ENCODE data around the gene UMOD. TPM values are rescaled to one million over a fixed set of nuclear protein-coding genes. Genes with fewer than 3 reads are reported as not detected.

The UMOD gene
- total and polyA plus RNA-seq, 9 of the 15 experiments (the other 6 are each of a cell fraction or from before 2014, with no cell fraction given): not detected

- WGBS (ENCODE audit: insufficient coverage, low coverage, missing lambda C conversion rate): 0% methylated on average over 2 of the region's 2 CpGs
- H3K4me3 ChIP-seq: no peak overlapping the region
- no peaks in the 10 kb centered on the region for H3K9me3 ChIP-seq (replicated peaks; ENCODE audit: control insufficient read depth, insufficient read depth, low read depth, low read length)
- BruUV-seq (replicated peaks): no TSS peak
- in situ Hi-C loops (cut with MboI) (no loop called here), intact Hi-C loops (cut with micrococcal nuclease) (no loop called here)
- H4K20me1 ChIP-seq (replicated peaks; ENCODE audit: control insufficient read depth, insufficient read depth, low read length): peaks cover 4% of the 10 kb centered on the region; the same call in 1 of the 2 replicates
- no peak for FAIRE-seq
- TF ChIP-seq, protein P1, sequence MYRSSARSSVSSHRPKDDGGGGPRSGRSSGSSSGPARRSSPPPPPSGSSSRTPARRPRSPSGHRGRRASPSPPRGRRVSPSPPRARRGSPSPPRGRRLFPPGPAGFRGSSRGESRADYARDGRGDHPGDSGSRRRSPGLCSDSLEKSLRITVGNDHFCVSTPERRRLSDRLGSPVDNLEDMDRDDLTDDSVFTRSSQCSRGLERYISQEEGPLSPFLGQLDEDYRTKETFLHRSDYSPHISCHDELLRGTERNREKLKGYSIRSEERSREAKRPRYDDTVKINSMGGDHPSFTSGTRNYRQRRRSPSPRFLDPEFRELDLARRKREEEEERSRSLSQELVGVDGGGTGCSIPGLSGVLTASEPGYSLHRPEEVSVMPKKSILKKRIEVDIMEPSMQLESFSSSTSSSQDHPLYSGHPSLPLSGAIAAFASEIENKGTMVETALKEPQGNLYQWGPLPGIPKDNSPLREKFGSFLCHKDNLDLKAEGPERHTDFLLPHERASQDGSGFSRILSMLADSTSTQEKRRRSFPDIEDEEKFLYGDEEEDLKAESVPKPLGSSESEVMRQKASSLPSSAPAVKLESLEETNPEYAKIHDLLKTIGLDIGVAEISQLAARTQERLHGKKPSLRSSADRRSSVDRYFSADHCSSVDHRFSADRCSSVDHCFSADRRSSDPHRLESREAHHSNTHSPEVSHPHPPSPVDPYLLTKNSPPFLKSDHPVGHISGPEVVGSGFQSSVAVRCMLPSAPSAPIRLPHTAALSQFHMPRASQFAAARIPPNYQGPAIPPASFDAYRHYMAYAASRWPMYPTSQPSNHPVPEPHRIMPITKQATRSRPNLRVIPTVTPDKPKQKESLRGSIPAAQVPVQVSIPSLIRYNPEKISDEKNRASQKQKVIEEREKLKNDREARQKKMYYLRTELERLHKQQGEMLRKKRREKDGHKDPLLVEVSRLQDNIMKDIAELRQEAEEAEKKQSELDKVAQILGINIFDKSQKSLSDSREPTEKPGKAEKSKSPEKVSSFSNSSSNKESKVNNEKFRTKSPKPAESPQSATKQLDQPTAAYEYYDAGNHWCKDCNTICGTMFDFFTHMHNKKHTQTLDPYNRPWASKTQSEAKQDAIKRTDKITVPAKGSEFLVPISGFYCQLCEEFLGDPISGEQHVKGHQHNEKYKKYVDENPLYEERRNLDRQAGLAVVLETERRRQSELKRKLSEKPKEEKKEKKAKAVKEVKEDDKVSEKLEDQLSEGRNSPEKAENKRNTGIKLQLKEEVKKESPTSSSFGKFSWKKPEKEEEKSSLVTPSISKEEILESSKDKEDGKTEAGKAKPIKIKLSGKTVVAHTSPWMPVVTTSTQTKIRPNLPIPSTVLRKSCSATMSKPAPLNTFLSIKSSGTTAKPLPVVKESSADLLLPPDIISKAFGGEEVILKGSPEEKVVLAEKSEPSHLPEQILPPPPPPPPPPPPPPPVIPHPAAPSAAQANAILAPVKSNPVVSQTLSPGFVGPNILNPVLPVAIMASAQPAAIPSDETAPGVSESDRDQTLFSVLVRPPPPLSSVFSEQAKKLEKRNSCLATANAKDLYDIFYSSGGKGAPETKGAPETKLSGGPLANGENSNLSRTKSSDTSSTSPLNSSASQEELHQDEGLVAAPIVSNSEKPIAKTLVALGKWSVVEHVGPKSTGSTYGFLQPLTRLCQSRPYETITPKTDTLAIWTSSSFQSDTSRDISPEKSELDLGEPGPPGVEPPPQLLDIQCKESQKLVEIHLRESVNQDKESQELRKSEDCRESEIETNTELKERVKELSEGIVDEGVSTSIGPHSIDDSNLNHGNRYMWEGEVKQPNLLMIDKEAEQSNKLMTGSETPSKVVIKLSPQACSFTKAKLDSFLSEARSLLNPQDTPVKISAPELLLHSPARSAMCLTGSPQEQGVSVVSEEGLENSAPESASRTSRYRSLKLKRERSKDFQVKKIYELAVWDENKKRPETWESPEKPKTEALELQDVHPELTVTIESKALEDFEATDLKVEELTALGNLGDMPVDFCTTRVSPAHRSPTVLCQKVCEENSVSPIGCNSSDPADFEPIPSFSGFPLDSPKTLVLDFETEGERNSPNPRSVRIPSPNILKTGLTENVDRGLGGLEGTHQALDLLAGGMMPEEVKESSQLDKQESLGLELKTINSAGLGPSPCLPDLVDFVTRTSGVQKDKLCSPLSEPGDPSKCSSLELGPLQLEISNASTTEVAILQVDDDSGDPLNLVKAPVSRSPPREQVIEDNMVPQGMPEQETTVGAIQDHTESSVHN (IDR thresholded peaks at IDR 0.05; ENCODE audit: borderline replicate concordance in 1 of 2, low read depth in 1 of 2): no peak
- ChIA-PET CTCF (ENCODE audit: low intra/inter-chr PET ratio) (no interaction called here), POLR2A (no interaction called here)
- H2AFZ ChIP-seq (ENCODE audit: low read depth, low read length): no peak overlapping the region
- no peak for DNase-seq (ENCODE audit: extremely low read depth in 1 of 4, low spot score in 3 of 4)
- H3K36me3 ChIP-seq (ENCODE audit: control insufficient read depth, insufficient read depth, low read length): no peaks in the 10 kb centered on the region
- no peaks in the 10 kb centered on the region for H3K9me1 ChIP-seq (ENCODE audit: control insufficient read depth, insufficient read depth, low read length)
- H3K79me2 ChIP-seq (ENCODE audit: control insufficient read depth, insufficient read depth, low read length): no peaks in the 10 kb centered on the region
- H3K27ac ChIP-seq (ENCODE audit: extremely low read depth, low read depth, low read length): no peak overlapping the region
- no peaks in the 10 kb centered on the region for H3K4me1 ChIP-seq (replicated peaks in 1 of 2; ENCODE audit: control insufficient read depth in 2 of 2, insufficient read depth in 2 of 2, low read length in 2 of 2)
- no peak overlapping the region for H3K4me2 ChIP-seq (ENCODE audit: insufficient read depth, low read length)
- no peak overlapping the region for H3K9ac ChIP-seq (ENCODE audit: insufficient read depth in 1 of 2, low read depth in 2 of 2, low read length in 2 of 2)
- H3K27me3 ChIP-seq (ENCODE audit: control insufficient read depth in 2 of 2, insufficient read depth in 2 of 2, low read length in 2 of 2): peaks cover 0 to 15% of the 10 kb centered on the region in 2 experiments; a peak in 3 of 5 replicates
- ATAC-seq: no peak
These were observed 43.4 kb upstream of the UMOD start for GRCh38 chr16:20395946-20396345.
